HUES48 (cell line): ENCODE measurements around the gene BAHD1.
"Not testable (repeated sequence)": the region's sequence is repeated elsewhere in the genome, so short reads cannot be mapped to it uniquely, and the experiment has no call there.

Source experiments
- H3K27ac ChIP-seq: one replicate; pipeline ENCODE4 v1.7.0; 2013; ENCODE audit warnings: low read depth, low read length, inconsistent platforms
- H3K27me3 ChIP-seq: 2 replicates; pipeline ENCODE4 v1.6.1; 2013; ENCODE audit warnings: mild to moderate bottlenecking, low read length; ENCODE audit not compliant: control insufficient read depth, insufficient read depth
- H3K36me3 ChIP-seq: 2 replicates; pipeline ENCODE4 v1.6.1; 2013; ENCODE audit warnings: low read length; ENCODE audit not compliant: control insufficient read depth, insufficient read depth
- H3K4me1 ChIP-seq: 2 replicates; pipeline ENCODE4 v1.6.1; 2013; ENCODE audit warnings: mild to moderate bottlenecking, low read length; ENCODE audit not compliant: control insufficient read depth, insufficient read depth
- H3K4me3 ChIP-seq: 2 replicates; pipeline ENCODE4 v1.5.1; 2013; ENCODE audit warnings: mild to moderate bottlenecking, low read depth, low read length
- H3K9ac ChIP-seq: 2 replicates; pipeline ENCODE4 v1.6.1; 2013; ENCODE audit warnings: mild to moderate bottlenecking, low read depth, low read length, moderate library complexity
- H3K9me3 ChIP-seq: 2 replicates; pipeline ENCODE4 v1.6.1; 2013; ENCODE audit warnings: low read length; ENCODE audit not compliant: control insufficient read depth, insufficient read depth

BAHD1 gene

DNA sequence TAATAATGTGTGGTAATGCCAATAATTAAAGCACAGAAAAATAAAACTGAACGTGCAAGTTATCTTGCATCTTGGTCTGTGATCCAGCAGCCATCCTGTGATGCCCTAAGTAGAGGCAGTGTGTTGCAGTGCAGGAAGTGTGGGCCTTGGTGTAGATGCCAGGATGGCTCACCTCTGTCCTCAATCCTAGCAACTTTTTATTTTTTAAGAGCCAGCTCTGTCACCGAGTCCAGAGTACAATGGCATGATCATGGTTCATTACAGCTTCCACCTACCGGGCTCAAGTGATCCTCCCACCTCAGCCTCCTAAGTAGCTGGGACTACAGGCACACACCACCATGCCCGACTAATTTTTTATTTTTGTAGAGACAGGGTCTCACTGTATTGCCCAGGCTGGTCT, 7.6 kb downstream of the BAHD1 start:
- Histone ChIP-seq H3K9ac (no peak overlapping the region), H3K4me3 (no peak overlapping the region), H3K27ac (no peak overlapping the region), H3K4me1 (peaks cover 61% of the 10 kb centered on the region), H3K36me3 (peaks cover 18% of the 10 kb centered on the region), H3K9me3 (no peaks in the 10 kb centered on the region), H3K27me3 (no peaks in the 10 kb centered on the region)

DNA sequence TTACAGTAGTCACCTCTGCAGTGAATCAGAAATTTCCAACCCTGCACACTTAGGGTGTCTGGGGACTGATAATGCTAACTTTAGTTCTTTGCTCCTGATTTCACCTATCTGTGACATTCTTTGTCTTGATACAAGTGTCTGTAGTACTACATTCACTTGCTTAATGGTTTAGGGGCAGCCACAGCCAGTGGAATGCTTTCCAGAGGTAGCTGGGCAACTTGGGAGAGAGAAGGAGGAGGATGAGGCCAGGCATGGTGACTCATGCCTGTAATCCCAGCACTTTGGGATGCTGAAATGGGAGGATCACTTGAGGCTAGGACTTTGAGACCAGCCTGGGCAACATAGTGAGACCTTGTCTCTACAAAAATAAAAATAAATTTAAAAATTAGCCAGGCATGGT, 8.5 kb downstream of the BAHD1 start:
- Histone ChIP-seq H3K4me1 (peaks cover 55% of the 10 kb centered on the region), H3K27ac (no peak overlapping the region), H3K27me3 (no peaks in the 10 kb centered on the region)

GRCh38 chr15:40450047-40450446, 9.3 kb downstream of the BAHD1 start:
- H3K4me1 ChIP-seq: peaks cover 51% of the 10 kb centered on the region
- H3K9ac ChIP-seq: no peak overlapping the region
- H3K9me3 ChIP-seq: no peaks in the 10 kb centered on the region
- no peaks in the 10 kb centered on the region for H3K27me3 ChIP-seq
- H3K4me3 ChIP-seq: no peak overlapping the region
- H3K27ac ChIP-seq: no peak overlapping the region
- peaks cover 18% of the 10 kb centered on the region for H3K36me3 ChIP-seq

More for the DNA sequence above, 8.5 kb downstream of the BAHD1 start:
- Histone ChIP-seq H3K4me3 (no peak overlapping the region), H3K36me3 (peaks cover 18% of the 10 kb centered on the region), H3K9me3 (no peaks in the 10 kb centered on the region), H3K9ac (no peak overlapping the region)

GRCh38 chr15:40451527-40452158, 10.9 kb downstream of the BAHD1 start:
- H3K9ac ChIP-seq: no peak overlapping the region; the same call in 1 of the 2 replicates
- no peaks in the 10 kb centered on the region for H3K9me3 ChIP-seq
- no peaks in the 10 kb centered on the region for H3K27me3 ChIP-seq
- H3K4me3 ChIP-seq: no peak overlapping the region
- peak overlapping the region; percentile 28 for H3K27ac ChIP-seq
- peaks cover 9% of the 10 kb centered on the region; the same call in 1 of the 2 replicates for H3K36me3 ChIP-seq
- H3K4me1 ChIP-seq: peaks cover 48% of the 10 kb centered on the region

- no peaks in the 10 kb centered on the region for H3K27me3 ChIP-seq
- H3K4me1 ChIP-seq: peaks cover 48% of the 10 kb centered on the region
- no peak overlapping the region for H3K4me3 ChIP-seq
- H3K36me3 ChIP-seq: peaks cover 9% of the 10 kb centered on the region; the same call in 1 of the 2 replicates
- H3K9me3 ChIP-seq: no peaks in the 10 kb centered on the region
- no peak overlapping the region; the same call in 1 of the 2 replicates for H3K9ac ChIP-seq
- H3K27ac ChIP-seq: peak overlapping the region; percentile 35
Measured at GRCh38 chr15:40452296-40453090, 11.7 kb downstream of the BAHD1 start.

- not testable (repeated sequence) for H3K9me3 ChIP-seq, H3K27ac ChIP-seq, H3K9ac ChIP-seq, H3K27me3 ChIP-seq, H3K4me3 ChIP-seq
- peaks cover 48% of the 10 kb centered on the region for H3K4me1 ChIP-seq
- H3K36me3 ChIP-seq: peaks cover 13% of the 10 kb centered on the region
Measured at GRCh38 chr15:40453941-40454340, 13.2 kb downstream of the BAHD1 start.

DNA sequence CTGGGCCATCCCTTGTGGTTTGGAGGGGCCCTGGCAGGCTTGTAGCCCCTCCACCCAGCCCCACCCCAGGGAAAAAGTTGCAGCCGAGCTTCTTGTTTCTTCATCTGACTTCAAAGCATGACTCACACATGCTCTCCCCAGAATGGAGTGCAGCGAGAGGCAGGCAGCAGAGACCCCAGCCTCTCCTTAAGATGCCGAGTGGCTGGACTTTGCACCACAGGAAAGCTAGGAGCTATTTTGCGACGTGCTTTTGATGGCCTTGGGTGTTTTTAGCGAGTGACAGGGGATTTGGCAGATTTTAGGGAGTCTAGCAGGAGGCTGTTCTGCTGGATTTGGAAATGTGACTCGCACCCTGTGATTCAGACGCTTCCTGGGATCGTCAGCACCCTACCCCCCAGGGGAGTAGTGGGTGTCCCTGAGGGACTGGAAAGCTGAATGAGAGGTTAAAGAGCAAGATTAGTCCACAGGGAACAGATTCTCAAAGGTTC, 14.2 kb downstream of the BAHD1 start:
- no peak overlapping the region for H3K27ac ChIP-seq
- no peaks in the 10 kb centered on the region for H3K9me3 ChIP-seq
- H3K27me3 ChIP-seq: no peaks in the 10 kb centered on the region
- H3K4me3 ChIP-seq: no peak overlapping the region
- no peak overlapping the region for H3K9ac ChIP-seq
- H3K4me1 ChIP-seq: peaks cover 48% of the 10 kb centered on the region
- peaks cover 20% of the 10 kb centered on the region for H3K36me3 ChIP-seq

- Histone ChIP-seq H3K4me3 (no peak overlapping the region), H3K9ac (no peak overlapping the region), H3K36me3 (peaks cover 33% of the 10 kb centered on the region), H3K27ac (no peak overlapping the region), H3K9me3 (no peaks in the 10 kb centered on the region), H3K4me1 (peaks cover 37% of the 10 kb centered on the region), H3K27me3 (no peaks in the 10 kb centered on the region)
Measured at GRCh38 chr15:40456299-40456712, 15.6 kb downstream of the BAHD1 start.

DNA sequence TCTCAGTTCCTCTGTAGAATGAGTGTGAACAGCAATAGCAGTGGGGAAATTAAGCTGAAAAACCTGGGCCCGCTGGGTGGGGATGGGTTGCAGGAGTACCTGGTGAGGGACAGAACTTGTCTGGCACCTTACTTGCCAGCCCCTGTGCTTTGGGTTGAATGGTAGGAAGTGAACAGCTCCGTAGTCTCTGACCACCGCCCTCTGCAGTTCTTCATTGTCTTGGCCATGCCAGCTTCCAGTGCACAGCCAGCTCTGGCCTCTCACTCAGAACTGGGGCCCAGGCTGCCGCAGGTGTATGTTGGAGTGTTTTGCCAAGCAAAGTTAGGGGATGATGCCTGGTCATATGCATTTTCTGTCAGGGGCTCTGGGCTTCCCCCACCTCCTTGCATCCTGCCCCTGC, 16.0 kb downstream of the BAHD1 start:
- H3K36me3 ChIP-seq: peaks cover 37% of the 10 kb centered on the region
- H3K9me3 ChIP-seq: no peaks in the 10 kb centered on the region
- no peaks in the 10 kb centered on the region for H3K27me3 ChIP-seq
- peaks cover 32% of the 10 kb centered on the region for H3K4me1 ChIP-seq
- no peak overlapping the region for H3K9ac ChIP-seq
- no peak overlapping the region for H3K27ac ChIP-seq
- H3K4me3 ChIP-seq: no peak overlapping the region

GRCh38 chr15:40458495-40459371, 18.0 kb downstream of the BAHD1 start:
- Histone ChIP-seq H3K9me3 (no peaks in the 10 kb centered on the region), H3K9ac (no peak overlapping the region), H3K27me3 (no peaks in the 10 kb centered on the region), H3K4me1 (peaks cover 15% of the 10 kb centered on the region; the same call in 1 of the 2 replicates), H3K4me3 (no peak overlapping the region), H3K36me3 (peaks cover 57% of the 10 kb centered on the region), H3K27ac (no peak overlapping the region)
